Right hindlimb (tissue), 1 donor: ENCODE data around the gene ABI3.
A peak's percentile ranks its signal among the peaks of the same experiment; 100 is the strongest.
"Not testable (repeated sequence)": the region's sequence is repeated elsewhere in the genome, so short reads cannot be mapped to it uniquely, and the experiment has no call there.

Source experiments
- DNase-seq: peaks from one replicate; pipeline ENCODE4 v3.0.0-alpha.2; 2018

ABI3 gene, protein sequence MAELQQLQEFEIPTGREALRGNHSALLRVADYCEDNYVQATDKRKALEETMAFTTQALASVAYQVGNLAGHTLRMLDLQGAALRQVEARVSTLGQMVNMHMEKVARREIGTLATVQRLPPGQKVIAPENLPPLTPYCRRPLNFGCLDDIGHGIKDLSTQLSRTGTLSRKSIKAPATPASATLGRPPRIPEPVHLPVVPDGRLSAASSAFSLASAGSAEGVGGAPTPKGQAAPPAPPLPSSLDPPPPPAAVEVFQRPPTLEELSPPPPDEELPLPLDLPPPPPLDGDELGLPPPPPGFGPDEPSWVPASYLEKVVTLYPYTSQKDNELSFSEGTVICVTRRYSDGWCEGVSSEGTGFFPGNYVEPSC

DNA sequence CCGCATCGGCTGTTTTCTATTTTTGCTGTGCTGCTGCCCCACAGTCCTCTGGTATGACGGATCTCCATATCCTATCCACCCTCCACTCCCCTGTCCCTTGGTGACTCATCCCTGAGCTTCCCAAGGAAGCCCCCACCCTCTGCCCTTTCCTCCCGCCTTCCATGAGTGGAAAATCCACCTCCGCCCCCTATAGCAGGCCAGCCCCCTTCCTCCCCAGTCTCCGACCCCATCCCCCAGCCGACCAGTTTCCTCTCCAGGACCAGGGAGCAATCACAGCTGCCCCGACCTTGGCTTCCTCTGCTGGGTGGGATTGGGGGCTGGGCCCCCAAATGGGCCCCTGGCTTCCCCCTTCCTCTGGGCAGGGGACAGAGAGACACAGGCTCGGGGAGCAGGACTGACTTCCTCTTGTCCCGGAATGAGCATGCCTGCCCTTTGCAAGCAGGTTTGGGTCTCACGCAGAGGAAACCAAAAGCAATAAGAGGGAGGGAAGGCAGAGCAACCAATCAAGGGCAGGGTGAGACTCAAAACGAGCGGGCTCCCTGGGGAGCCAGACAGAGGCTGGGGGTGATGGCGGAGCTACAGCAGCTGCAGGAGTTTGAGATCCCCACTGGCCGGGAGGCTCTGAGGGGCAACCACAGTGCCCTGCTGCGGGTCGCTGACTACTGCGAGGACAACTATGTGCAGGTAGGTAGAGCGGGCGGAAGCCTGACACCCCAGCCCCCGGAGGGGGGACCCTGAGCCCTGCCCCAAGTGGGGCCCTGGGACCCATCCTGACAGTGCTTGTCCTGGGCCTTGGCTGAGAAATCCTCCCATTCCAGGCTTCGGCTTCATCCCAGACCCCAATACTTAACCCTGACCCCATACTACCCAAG lies at the start of gene ABI3, which contains the start of gene GNGT2:
TSS of gene ABI3 (plus strand) at position 550 of the 872 bp plus-strand sequence. CDS start at position 568, 18 bp downstream.
TSS of gene GNGT2 (minus strand) at position 417 of the 872 bp plus-strand sequence. CDS start 3,152 bp downstream, outside the sequence.
- peak; percentile 69 for DNase-seq

GRCh38 chr17:49162866-49163265 lies 47.6 kb upstream of the ABI3 start:
- DNase-seq, result no peak

GRCh38 chr17:49165143-49165542 lies 45.4 kb upstream of the ABI3 start:
- DNase-seq, result no peak

GRCh38 chr17:49168706-49169105 lies 41.8 kb upstream of the ABI3 start:
- DNase-seq, result no peak

GRCh38 chr17:49170216-49170615 lies 40.3 kb upstream of the ABI3 start:
- DNase-seq, result no peak

- DNase-seq, result not testable (repeated sequence)
These were observed 39.8 kb upstream of the ABI3 start for GRCh38 chr17:49170711-49171110.

GRCh38 chr17:49175978-49176377 lies 34.5 kb upstream of the ABI3 start:
- DNase-seq, result not testable (repeated sequence)

DNA sequence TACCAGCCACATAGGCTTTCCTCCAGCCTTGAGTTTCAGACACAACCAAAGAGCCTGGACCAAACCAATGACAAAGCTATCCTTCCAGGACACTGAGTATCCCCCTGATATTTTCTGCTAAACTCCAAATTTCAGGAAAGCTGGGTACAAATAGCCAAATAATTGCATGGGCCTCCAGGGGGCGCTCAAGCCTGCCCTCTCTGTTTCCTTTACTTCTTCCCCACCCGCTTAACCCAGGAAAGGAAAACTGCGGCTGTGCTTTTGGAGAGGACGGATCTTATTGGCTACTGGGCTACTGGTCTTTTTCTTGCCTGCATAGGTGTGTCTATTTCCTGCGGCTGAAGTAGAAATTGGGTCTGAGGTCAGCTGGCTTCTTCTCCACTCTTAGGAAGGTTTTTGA lies 30.2 kb upstream of the ABI3 start:
- peak; percentile 41 for DNase-seq

GRCh38 chr17:49180998-49181635 lies 29.4 kb upstream of the ABI3 start:
- DNase-seq, result no peak

DNA sequence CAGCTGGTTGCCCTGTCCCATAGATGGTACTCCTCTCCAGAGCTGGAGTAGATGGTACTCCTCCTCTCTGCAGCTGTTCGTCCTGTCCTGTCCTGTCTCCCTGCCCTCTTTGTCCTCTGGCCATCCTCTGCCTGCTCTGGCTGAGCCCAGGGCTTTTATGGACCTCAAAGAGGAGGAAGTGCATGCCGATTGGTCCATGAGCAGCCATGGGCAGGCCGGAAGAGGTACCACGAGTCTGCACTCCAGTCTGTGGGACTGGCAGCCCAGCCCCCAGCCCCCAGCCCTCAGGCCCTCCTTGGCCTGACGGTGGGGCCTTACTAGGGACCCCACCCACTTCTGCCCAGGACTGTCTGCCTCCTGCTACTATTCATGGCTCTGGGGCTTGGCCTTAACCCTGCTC lies 27.2 kb upstream of the ABI3 start:
- no peak for DNase-seq

- DNase-seq, result no peak
These were observed 26.7 kb upstream of the ABI3 start for GRCh38 chr17:49183801-49184200.

- DNase-seq, result not testable (repeated sequence)
These were observed 26.0 kb upstream of the ABI3 start for GRCh38 chr17:49184522-49184921.

DNA sequence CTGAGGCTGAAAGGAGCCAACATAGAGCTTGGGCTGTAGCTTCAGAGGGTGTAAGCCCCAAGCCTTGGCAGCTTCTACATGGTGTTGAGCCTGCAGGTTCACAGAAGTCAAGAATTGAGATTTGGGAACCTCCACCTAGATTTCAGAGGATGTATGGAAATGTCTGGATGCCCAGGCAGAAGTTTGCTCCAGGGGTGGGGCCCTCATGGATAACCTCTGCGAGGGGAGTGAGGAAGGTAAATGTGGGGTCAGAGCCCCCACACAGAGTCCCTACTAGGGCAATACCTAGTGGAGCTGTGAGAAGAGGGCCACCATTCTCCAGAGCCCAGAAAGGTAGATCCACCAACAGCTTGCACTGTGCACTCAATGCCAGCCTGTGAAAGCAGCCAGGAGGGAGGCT lies 25.1 kb upstream of the ABI3 start:
- DNase-seq, result not testable (repeated sequence)

DNA sequence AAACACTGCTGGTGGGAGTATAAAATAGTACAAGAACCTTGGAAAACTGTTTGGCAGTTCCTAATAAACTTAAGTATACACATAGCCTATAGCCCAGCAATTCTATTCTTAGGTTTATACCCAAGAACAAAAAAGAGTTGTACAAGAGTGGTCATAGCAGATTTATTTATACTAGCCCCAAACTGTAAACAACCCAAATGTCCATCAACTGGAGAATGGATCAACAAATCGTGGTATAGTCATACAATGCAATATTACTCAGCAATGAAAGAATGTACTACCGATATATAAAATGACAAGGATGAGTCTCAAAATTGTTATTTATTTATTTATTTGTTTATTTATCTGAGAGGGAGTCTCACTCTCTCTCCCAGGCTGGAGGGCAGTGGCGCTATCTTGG lies 23.2 kb upstream of the ABI3 start:
- DNase-seq, result no peak

GRCh38 chr17:49190932-49191331 lies 19.6 kb upstream of the ABI3 start:
- no peak for DNase-seq

DNA sequence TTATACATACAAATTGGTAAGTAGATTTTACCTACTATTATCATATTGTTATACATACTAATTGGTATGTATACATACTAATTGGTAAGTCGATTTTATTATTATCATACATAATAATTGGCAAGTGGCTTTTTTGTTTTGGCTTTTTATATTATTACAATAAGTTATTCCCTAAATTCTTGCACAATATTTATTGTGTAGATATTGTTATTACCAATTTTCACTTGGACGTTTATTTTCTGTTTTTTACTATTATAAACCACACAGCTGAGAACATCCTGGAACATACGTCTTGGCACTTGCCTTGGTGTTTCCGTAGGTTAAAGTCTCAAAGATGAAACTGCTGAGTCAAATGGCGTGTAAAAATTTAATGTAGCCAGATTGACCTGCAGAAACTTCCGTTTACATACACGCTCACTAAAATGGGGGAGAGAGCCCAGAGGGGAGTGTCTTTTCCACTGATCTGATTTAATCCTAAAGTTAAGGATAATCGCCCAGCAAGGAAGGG lies 19.0 kb upstream of the ABI3 start:
- DNase-seq, result no peak

DNA sequence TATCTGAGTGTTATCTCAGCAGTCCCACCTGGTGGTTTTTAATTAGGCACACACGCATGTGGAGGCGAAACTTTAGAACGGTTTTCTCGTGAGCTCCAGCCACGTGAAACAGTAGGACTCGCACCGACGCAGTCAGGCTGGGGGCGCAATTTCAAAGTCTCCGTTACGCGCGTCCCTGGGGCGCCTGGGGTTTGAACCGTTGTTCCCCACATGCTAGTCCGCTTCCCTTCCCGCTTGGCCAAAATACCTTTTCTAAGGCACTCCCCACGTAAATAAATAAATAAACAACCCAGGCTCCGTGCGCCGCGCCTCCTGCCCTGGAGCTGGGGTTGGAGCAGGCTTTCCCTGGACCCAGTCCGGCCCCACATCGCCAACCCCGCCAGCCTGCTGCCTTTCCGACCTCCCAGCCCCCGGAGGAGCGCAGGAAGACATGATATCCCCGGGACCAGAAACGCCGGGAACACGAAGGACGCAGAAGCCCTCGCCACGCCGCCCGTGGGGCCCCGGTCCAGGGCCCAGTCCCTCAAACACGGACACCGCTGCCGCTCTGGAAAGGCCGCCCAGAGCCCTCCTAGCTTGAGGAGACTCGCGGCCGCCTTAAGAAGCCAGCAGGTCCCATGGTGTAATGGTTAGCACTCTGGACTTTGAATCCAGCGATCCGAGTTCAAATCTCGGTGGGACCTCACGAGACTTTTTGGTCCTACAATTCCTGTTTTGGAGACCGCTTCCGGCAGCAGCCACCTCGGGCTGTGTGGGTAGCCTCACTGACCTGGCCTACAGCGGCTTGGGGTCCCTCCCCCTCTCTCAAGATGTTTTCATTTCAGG lies 18.4 kb upstream of the ABI3 start:
- peak; percentile 97 for DNase-seq

DNA sequence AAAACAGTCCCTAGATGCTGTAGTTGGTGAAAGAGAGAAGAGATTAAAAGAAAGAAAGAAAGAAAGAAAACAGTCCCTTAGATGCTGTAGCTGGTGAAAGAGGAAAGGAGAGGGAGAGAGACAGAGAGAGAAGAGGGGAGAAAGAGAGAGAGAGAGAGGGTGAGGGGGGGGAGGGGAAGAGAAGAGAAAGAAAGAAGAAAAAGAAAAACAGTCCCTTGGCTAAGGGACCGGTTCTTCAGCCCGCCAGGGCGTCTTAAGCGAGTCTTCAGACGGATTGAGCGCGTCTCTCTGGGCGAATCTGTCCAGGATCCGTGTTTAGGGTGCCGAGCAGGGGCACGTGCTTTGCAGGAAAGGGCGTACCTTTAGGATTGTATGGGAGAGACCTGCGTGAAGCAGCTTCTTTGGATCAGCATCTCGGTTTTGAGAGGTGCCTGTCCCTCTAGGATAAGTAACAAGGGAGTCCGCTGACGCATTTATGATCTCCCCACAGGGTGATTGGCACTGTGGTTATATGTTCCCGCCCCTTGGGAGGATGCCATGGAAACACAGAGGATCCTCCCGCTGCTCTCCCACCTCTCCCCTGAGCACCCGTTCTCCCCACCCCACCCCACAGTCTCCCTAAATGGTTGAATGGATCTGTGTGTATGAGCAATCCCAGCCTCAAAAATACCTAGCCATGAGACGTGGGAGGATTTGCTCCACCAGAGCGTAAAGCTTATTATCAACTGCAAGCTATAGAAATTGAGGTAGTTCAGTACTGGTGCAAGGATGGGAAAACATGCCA lies 16.8 kb upstream of the ABI3 start:
- DNase-seq, result peak; percentile 42

DNA sequence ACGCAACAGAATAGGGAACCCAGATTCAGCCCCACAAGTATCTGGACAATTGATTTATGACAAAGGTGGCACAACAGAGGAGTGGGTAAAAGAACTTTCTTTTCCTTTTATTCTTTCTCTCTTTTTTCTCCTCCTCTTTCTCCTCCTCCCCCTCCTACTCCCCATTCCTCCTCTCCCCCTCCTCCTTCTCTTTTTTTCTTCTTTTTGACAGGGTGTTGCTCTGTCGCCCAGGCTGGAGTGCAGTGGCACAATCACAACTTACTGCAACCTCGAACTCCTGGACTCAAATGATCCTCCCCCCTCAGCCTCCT lies 16.3 kb upstream of the ABI3 start:
- DNase-seq, result no peak

- no peak for DNase-seq
These were observed 14.8 kb upstream of the ABI3 start for GRCh38 chr17:49195751-49196150.

- DNase-seq, result no peak
These were observed 14.0 kb upstream of the ABI3 start for GRCh38 chr17:49196520-49196919.
